ENCODE measurements around the gene KIF2C. TPM values are rescaled to one million over a fixed set of nuclear protein-coding genes. Genes with fewer than 3 reads are reported as not detected.

The KIF2C gene
- total and polyA plus RNA-seq, 2 donors (not counting 1 experiment from before 2014, with no cell fraction given): 0.25 to 0.69 TPM

DNA sequence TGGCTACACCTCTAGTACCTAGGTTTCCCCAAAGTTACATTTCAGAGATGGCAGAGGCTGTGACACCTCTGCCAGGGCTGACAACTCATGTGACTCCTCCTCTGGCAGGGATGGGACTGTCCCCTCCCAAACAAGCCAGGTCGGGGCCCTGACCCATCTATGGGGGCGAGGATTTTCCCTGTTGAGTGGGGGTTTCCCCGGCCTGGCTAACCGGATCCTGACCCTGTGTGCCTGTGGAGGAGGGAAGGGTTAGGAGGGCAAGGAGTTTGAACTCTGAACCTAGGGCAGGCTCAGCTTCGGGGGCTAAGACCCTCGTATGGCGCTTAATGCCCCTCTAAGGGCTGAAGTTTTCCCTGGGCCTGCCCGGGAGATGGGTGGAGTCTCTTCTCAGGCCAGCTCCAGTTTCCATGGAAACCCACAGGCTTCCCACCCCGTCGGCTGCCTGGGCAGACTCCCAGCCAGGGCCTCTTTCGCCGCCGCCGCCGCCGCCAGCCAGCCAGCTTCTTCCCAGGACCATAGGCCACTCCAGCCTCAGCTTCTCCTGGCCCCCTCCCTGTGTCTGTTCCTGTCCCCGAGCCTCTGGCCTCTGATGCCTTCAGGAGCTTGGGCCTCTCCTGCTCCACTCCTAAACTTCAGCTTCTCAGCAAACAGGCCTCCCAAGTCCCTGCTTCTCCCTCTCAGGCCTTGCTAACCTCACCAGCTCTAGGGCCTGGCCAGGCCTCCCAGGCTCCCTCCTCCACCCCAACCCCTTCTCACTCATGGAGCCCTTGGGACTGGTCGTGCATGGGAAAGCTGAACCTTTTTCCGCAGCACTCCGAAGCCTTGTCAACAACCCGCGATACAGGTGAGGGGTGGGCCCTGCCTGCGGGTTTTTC, 68.7 kb downstream of the KIF2C start, which contains the start of gene BTBD19:
Gene BTBD19, plus strand, starts transcription at position 461 of the 875 bp plus-strand sequence. Its CDS starts 298 bp downstream, at position 759.
- H3K9me3 ChIP-seq (ENCODE audit: control extremely low read depth in 1 of 3, control insufficient read depth in 2 of 3, insufficient read depth in 1 of 3, low read length in 2 of 3): peaks cover 0 to 3% (median 0%) of the 10 kb centered on the region in 3 donors
- H2AFZ ChIP-seq (ENCODE audit: insufficient read depth, low read depth, low read length, poor library complexity, severe bottlenecking): peak within 1 kb of the TSS; percentile 30
- no peaks in the 10 kb centered on the region for H4K20me1 ChIP-seq (ENCODE audit: control insufficient read depth, insufficient read depth, low read length, poor library complexity, severe bottlenecking)
- DNase-seq: no peak
- ChIA-PET POLR2A (interaction anchor here (0.6 to 4.3 kb wide), 10 partner anchors 8 to 495 kb away, joined by 3 to 59 read pairs (median 4); partner anchors contain the start of genes PLK3 and RPS8), CTCF (interaction anchor here (1.3 to 3.9 kb wide), 8 partner anchors 8 to 495 kb away, joined by 4 to 40 read pairs (median 8); partner anchors contain the start of genes PLK3 and RNU5D-1)
- H3K9me3 Mint-ChIP-seq (ENCODE audit: insufficient read depth): no peaks in the 10 kb centered on the region
- H3K79me2 ChIP-seq (ENCODE audit: control insufficient read depth, insufficient read depth, low read length): no peaks in the 10 kb centered on the region
- peak within 1 kb of the TSS in 1 of 5 experiments; percentile 10 for H3K4me3 ChIP-seq (ENCODE audit: control extremely low read depth in 1 of 5, extremely low read depth in 1 of 5, insufficient read depth in 1 of 5, low read depth in 2 of 5, low read length in 4 of 5)
- peaks cover 58% of the 10 kb centered on the region for H3K4me1 Mint-ChIP-seq
- H3K36me3 ChIP-seq (replicated peaks in 1 of 2; ENCODE audit: control extremely low read depth in 1 of 2, control insufficient read depth in 1 of 2, extremely low read depth in 1 of 2, insufficient read depth in 2 of 2, low read length in 1 of 2): peaks cover 0 to 14% of the 10 kb centered on the region in 2 experiments
- H3K27me3 Mint-ChIP-seq: no peaks in the 10 kb centered on the region
- TF ChIP-seq, protein P1, sequence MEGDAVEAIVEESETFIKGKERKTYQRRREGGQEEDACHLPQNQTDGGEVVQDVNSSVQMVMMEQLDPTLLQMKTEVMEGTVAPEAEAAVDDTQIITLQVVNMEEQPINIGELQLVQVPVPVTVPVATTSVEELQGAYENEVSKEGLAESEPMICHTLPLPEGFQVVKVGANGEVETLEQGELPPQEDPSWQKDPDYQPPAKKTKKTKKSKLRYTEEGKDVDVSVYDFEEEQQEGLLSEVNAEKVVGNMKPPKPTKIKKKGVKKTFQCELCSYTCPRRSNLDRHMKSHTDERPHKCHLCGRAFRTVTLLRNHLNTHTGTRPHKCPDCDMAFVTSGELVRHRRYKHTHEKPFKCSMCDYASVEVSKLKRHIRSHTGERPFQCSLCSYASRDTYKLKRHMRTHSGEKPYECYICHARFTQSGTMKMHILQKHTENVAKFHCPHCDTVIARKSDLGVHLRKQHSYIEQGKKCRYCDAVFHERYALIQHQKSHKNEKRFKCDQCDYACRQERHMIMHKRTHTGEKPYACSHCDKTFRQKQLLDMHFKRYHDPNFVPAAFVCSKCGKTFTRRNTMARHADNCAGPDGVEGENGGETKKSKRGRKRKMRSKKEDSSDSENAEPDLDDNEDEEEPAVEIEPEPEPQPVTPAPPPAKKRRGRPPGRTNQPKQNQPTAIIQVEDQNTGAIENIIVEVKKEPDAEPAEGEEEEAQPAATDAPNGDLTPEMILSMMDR (IDR thresholded peaks at IDR 0.05): no peak
- no peak for TF ChIP-seq EZH2 (IDR thresholded peaks at IDR 0.05; ENCODE audit: borderline replicate concordance, insufficient read depth, low read depth, low read length, poor library complexity, severe bottlenecking)
- peak within 1 kb of the TSS; percentile 99 for H3K27ac Mint-ChIP-seq
- H3K27ac ChIP-seq (ENCODE audit: low read length in 2 of 2): peak within 1 kb of the TSS; percentile 91 to 95
- H3K9ac ChIP-seq (ENCODE audit: low read length): peak within 1 kb of the TSS; percentile 7
- ATAC-seq (ENCODE audit: low read depth): peak; percentile 35
- intact Hi-C loops (cut with micrococcal nuclease): no loop called here
- WGBS (ENCODE audit: insufficient coverage): 52% methylated on average over 22 of the region's 23 CpGs
- H3K4me1 ChIP-seq (ENCODE audit: control insufficient read depth in 2 of 2, insufficient read depth in 2 of 2, low read length in 2 of 2): peaks cover 44 to 54% of the 10 kb centered on the region in 2 donors
- peak within 1 kb of the TSS; percentile 74 for H3K4me3 Mint-ChIP-seq
- H3K4me2 ChIP-seq (replicated peaks; ENCODE audit: low read depth, low read length, poor library complexity, severe bottlenecking): peak within 1 kb of the TSS; percentile 68
- no peaks in the 10 kb centered on the region for H3K27me3 ChIP-seq (replicated peaks in 1 of 4; ENCODE audit: control extremely low read depth in 1 of 4, control insufficient read depth in 3 of 4, insufficient read depth in 4 of 4, low read length in 3 of 4)

Data from B cell (primary cell).